ENCODE measurements around the gene CDH23.

CDH23 gene

GRCh38 chr10:71453186-71453585 is 56.5 kb downstream of the CDH23 start:
- no peak for TF ChIP-seq CTCF (IDR thresholded peaks at IDR 0.05; ENCODE audit: insufficient read depth, low read length, poor library complexity, severe bottlenecking)
- Histone ChIP-seq H3K27me3 (replicated peaks; ENCODE audit: control insufficient read depth, insufficient read depth, low read length) (peaks cover 3% of the 10 kb centered on the region), H3K4me3 (replicated peaks; ENCODE audit: low read depth, low read length) (no peak overlapping the region), H3K36me3 (ENCODE audit: control insufficient read depth, insufficient read depth, low read length) (no peaks in the 10 kb centered on the region)
- no peak for DNase-seq (ENCODE audit: extremely low read depth, insufficient read length)

GRCh38 chr10:71454347-71454746 is 57.6 kb downstream of the CDH23 start:
- no peak for TF ChIP-seq CTCF (IDR thresholded peaks at IDR 0.05; ENCODE audit: insufficient read depth, low read length, poor library complexity, severe bottlenecking)
- no peak for DNase-seq (ENCODE audit: extremely low read depth, insufficient read length)
- Histone ChIP-seq H3K4me3 (replicated peaks; ENCODE audit: low read depth, low read length) (no peak overlapping the region), H3K36me3 (ENCODE audit: control insufficient read depth, insufficient read depth, low read length) (no peaks in the 10 kb centered on the region), H3K27me3 (replicated peaks; ENCODE audit: control insufficient read depth, insufficient read depth, low read length) (peaks cover 3% of the 10 kb centered on the region)

GRCh38 chr10:71455035-71455434 is 58.3 kb downstream of the CDH23 start:
- Histone ChIP-seq H3K27me3 (replicated peaks; ENCODE audit: control insufficient read depth, insufficient read depth, low read length) (peaks cover 3% of the 10 kb centered on the region), H3K36me3 (ENCODE audit: control insufficient read depth, insufficient read depth, low read length) (no peaks in the 10 kb centered on the region), H3K4me3 (replicated peaks; ENCODE audit: low read depth, low read length) (no peak overlapping the region)
- DNase-seq (ENCODE audit: extremely low read depth, insufficient read length): no peak
- TF ChIP-seq CTCF (IDR thresholded peaks at IDR 0.05; ENCODE audit: insufficient read depth, low read length, poor library complexity, severe bottlenecking): no peak

GRCh38 chr10:71456631-71457030 is 59.9 kb downstream of the CDH23 start:
- no peak for DNase-seq (ENCODE audit: extremely low read depth, insufficient read length)
- Histone ChIP-seq H3K27me3 (replicated peaks; ENCODE audit: control insufficient read depth, insufficient read depth, low read length) (peaks cover 3% of the 10 kb centered on the region), H3K4me3 (replicated peaks; ENCODE audit: low read depth, low read length) (no peak overlapping the region), H3K36me3 (ENCODE audit: control insufficient read depth, insufficient read depth, low read length) (no peaks in the 10 kb centered on the region)
- no peak for TF ChIP-seq CTCF (IDR thresholded peaks at IDR 0.05; ENCODE audit: insufficient read depth, low read length, poor library complexity, severe bottlenecking)

- no peaks in the 10 kb centered on the region for H3K36me3 ChIP-seq (ENCODE audit: control insufficient read depth, insufficient read depth, low read length)
Observed at GRCh38 chr10:71457908-71458307, 61.2 kb downstream of the CDH23 start.

More at GRCh38 chr10:71457908-71458307, 61.2 kb downstream of the CDH23 start:
- H3K27me3 ChIP-seq (replicated peaks; ENCODE audit: control insufficient read depth, insufficient read depth, low read length): peaks cover 3% of the 10 kb centered on the region
- no peak for DNase-seq (ENCODE audit: extremely low read depth, insufficient read length)
- TF ChIP-seq CTCF (IDR thresholded peaks at IDR 0.05; ENCODE audit: insufficient read depth, low read length, poor library complexity, severe bottlenecking): no peak
- no peak overlapping the region for H3K4me3 ChIP-seq (replicated peaks; ENCODE audit: low read depth, low read length)
